Adrenal gland (tissue), 5 donors: ENCODE results near the gene SESN1.

Source experiments
- CTCF ChIP-seq, 6 experiments: fragments of 450-650 bp in 4 of 6; fragments of 200-600 bp in 2 of 6; sonication (generic) in 1 of 6; IDR thresholded peaks; 1 replicate in 5 of 6; 2 replicates in 1 of 6; pipeline versions ENCODE4 v1.5.1 to v1.8.0; 2016 to 2021; ENCODE audit warnings: antibody characterized with exemption in 6 of 6, mild to moderate bottlenecking in 2 of 6, moderate library complexity in 1 of 6
- POLR2A ChIP-seq, 2 donors: fragments of 450-650 bp; IDR thresholded peaks; one replicate each; pipeline ENCODE4 v1.6.1; 2017; ENCODE audit warnings: antibody characterized with exemption in 2 of 2, mild to moderate bottlenecking in 2 of 2, moderate library complexity in 1 of 2
- donor health status: DM: no; HTN: no; CAD: no.

DNA sequence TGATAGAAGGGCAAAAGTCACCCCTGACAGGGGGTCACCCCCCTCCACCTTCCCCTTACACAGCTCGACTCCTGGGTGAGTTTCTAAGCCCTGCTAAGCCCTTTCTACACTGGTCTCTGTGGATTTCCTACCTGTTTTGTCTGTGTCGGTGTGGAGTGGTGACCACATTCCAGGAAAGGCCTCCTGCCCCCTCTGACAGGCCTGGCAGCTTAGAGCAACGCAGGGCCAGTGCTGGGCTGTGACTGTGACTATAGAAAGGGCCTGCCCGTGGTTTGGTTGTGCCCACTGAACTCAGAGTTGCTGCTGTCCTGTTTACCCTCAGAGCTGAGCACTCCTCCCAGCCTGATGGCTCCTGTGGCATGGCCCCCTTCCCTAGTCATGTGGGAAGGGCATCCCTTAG, 137.4 kb downstream of the SESN1 start:
- TF ChIP-seq CTCF (IDR thresholded peaks at IDR 0.05), result no peak
- TF ChIP-seq POLR2A (IDR thresholded peaks at IDR 0.05), result no peak
